Gastroesophageal sphincter (tissue), 4 donors: ENCODE results near the gene LLGL2. TPM values are rescaled to one million over a fixed set of nuclear protein-coding genes. Genes with fewer than 3 reads are reported as not detected.

Experiments
- ATAC-seq: fragments of 150-250 bp; one replicate; pipeline ENCODE4 v1.9.1; 2016; ENCODE audit warnings: mild to moderate bottlenecking, moderate library complexity
- H3K27ac ChIP-seq, 4 donors: fragments of 200-600 bp; sonication (generic) in 3 of 4; 1 replicate in 3 of 4; 2 replicates in 1 of 4; pipeline ENCODE4 v1.5.1; 2016 to 2019
- H3K27me3 ChIP-seq: fragments of 200-600 bp; sonication (generic); one replicate; pipeline ENCODE4 v1.5.1; 2019
- H3K36me3 ChIP-seq, 2 donors: fragments of 200-600 bp; sonication (generic); one replicate each; pipeline ENCODE4 v1.5.1; 2019; ENCODE audit warnings: control low read depth in 1 of 2
- H3K4me1 ChIP-seq, 3 donors: fragments of 200-600 bp; sonication (generic); 1 replicate in 2 of 3; 2 replicates in 1 of 3; pipeline ENCODE4 v1.5.1; 2016 to 2019; ENCODE audit warnings: control low read depth in 2 of 3
- H3K4me3 ChIP-seq, 2 donors: fragments of 200-600 bp; sonication (generic); one replicate each; pipeline ENCODE4 v1.5.1; 2019; ENCODE audit warnings: mild to moderate bottlenecking in 1 of 2, moderate library complexity in 1 of 2
- H3K9me3 ChIP-seq, 3 donors: fragments of 200-600 bp; sonication (generic); one replicate each; pipeline ENCODE4 v1.5.1; 2017 to 2019; ENCODE audit warnings: control low read depth in 2 of 3
- CTCF ChIP-seq, 4 experiments: fragments of 200-600 bp in 2 of 4; fragments of 450-650 bp in 2 of 4; sonication (generic) in 1 of 4; IDR thresholded peaks; one replicate each; pipeline ENCODE4 v1.5.1; 2017 to 2019; ENCODE audit warnings: antibody characterized with exemption in 4 of 4, mild to moderate bottlenecking in 2 of 4, moderate library complexity in 2 of 4
- EP300 ChIP-seq: sonication (generic); formaldehyde crosslinking; IDR thresholded peaks from one replicate; pipeline ENCODE4 v1.6.1; 2017; ENCODE audit warnings: antibody characterized with exemption, mild to moderate bottlenecking
- POLR2A ChIP-seq, 2 donors: fragments of 450-650 bp; IDR thresholded peaks; one replicate each; pipeline ENCODE4 v1.6.1; 2017; ENCODE audit warnings: antibody characterized with exemption in 2 of 2, mild to moderate bottlenecking in 2 of 2, moderate library complexity in 1 of 2
- POLR2AphosphoS5 ChIP-seq: sonication (generic); formaldehyde crosslinking; IDR thresholded peaks from one replicate; pipeline ENCODE4 v1.6.1; 2017; ENCODE audit warnings: antibody characterized with exemption
- WGBS, 2 donors: methylation state at CpG; one replicate each; pipeline ENCODE4 v1.1.5; 2018; ENCODE audit warnings: low coverage in 1 of 2; 5-methylcytosine and 5-hydroxymethylcytosine counted together
- total RNA-seq, 4 donors: library from RNA; depleted of rRNA; stranded (reverse); fragments of >200 nt; gene quantifications; one replicate each; pipeline ENCODE4 v1.1.0, GENCODE V29; 2016

Gene LLGL2
- total RNA-seq, 4 donors from 2014 or later = 2.3 to 7.9 (median 5.8) TPM

GRCh38 chr17:75478508-75478907, 47.0 kb upstream of the LLGL2 start:
- peak overlapping the region in 2 of 4 donors; percentile 18 to 43 for H3K27ac ChIP-seq
- no peaks in the 10 kb centered on the region for H3K9me3 ChIP-seq
- no peak for TF ChIP-seq POLR2AphosphoS5
- TF ChIP-seq EP300 = no peak
- no peak for TF ChIP-seq POLR2A (IDR thresholded peaks at IDR 0.05)
- TF ChIP-seq CTCF (IDR thresholded peaks at IDR 0.05) = no peak
- 52% methylated on average over 7 of the region's 7 CpGs; no CpG with 5 or more reads in 1 of the 2 donors for WGBS, 2 donors
- H3K36me3 ChIP-seq = peaks cover 0 to 1% of the 10 kb centered on the region in 2 donors
- H3K27me3 ChIP-seq = no peaks in the 10 kb centered on the region
- no peak for ATAC-seq
- H3K4me3 ChIP-seq = no peak overlapping the region
- peaks cover 3 to 82% (median 37%) of the 10 kb centered on the region in 3 donors for H3K4me1 ChIP-seq

GRCh38 chr17:75480281-75480680, 45.2 kb upstream of the LLGL2 start:
- ATAC-seq = no peak
- Histone ChIP-seq H3K4me1 (peaks cover 3 to 73% (median 28%) of the 10 kb centered on the region in 3 donors), H3K9me3 (no peaks in the 10 kb centered on the region), H3K27ac (no peak overlapping the region), H3K4me3 (no peak overlapping the region), H3K27me3 (no peaks in the 10 kb centered on the region), H3K36me3 (peaks cover 0 to under 1% of the 10 kb centered on the region in 2 donors)
- 85 to 100% methylated on average over 2 of the region's 6 CpGs for WGBS, 2 donors
- no peak for TF ChIP-seq EP300
- TF ChIP-seq CTCF (IDR thresholded peaks at IDR 0.05) = no peak
- TF ChIP-seq POLR2A (IDR thresholded peaks at IDR 0.05) = no peak
- no peak for TF ChIP-seq POLR2AphosphoS5

GRCh38 chr17:75481194-75482068, 44.1 kb upstream of the LLGL2 start:
- Histone ChIP-seq H3K9me3 (no peaks in the 10 kb centered on the region), H3K4me3 (no peak overlapping the region), H3K4me1 (peaks cover 3 to 73% (median 17%) of the 10 kb centered on the region in 3 donors), H3K27me3 (no peaks in the 10 kb centered on the region), H3K27ac (peak overlapping the region in 1 of 4 donors; percentile 20), H3K36me3 (peaks cover 0 to 12% of the 10 kb centered on the region in 2 donors)
- 100% methylated on average over 1 of the region's 13 CpGs; no CpG with 5 or more reads in 1 of the 2 donors for WGBS, 2 donors
- peak; percentile 11 for ATAC-seq
- TF ChIP-seq EP300 = no peak
- no peak for TF ChIP-seq POLR2AphosphoS5
- no peak for TF ChIP-seq POLR2A (IDR thresholded peaks at IDR 0.05)
- TF ChIP-seq CTCF (IDR thresholded peaks at IDR 0.05) = no peak

GRCh38 chr17:75482098-75482942, 43.2 kb upstream of the LLGL2 start:
- Histone ChIP-seq H3K27ac (peak overlapping the region in 2 of 4 donors; percentile 20 to 27), H3K4me1 (peaks cover 0 to 73% (median 9%) of the 10 kb centered on the region in 3 donors), H3K36me3 (peaks cover 0 to 14% of the 10 kb centered on the region in 2 donors), H3K9me3 (no peaks in the 10 kb centered on the region), H3K27me3 (no peaks in the 10 kb centered on the region), H3K4me3 (no peak overlapping the region)
- TF ChIP-seq CTCF (IDR thresholded peaks at IDR 0.05) = no peak
- TF ChIP-seq POLR2A (IDR thresholded peaks at IDR 0.05) = no peak
- no peak for TF ChIP-seq POLR2AphosphoS5
- TF ChIP-seq EP300 = no peak
- 76 to 78% methylated on average over 8 to 9 of the region's 16 CpGs for WGBS, 2 donors
- no peak for ATAC-seq
